Measurements from ENCODE around the gene IMMP1L.
A peak's percentile ranks its signal among the peaks of the same experiment; 100 is the strongest.

IMMP1L gene, protein sequence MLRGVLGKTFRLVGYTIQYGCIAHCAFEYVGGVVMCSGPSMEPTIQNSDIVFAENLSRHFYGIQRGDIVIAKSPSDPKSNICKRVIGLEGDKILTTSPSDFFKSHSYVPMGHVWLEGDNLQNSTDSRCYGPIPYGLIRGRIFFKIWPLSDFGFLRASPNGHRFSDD

DNA sequence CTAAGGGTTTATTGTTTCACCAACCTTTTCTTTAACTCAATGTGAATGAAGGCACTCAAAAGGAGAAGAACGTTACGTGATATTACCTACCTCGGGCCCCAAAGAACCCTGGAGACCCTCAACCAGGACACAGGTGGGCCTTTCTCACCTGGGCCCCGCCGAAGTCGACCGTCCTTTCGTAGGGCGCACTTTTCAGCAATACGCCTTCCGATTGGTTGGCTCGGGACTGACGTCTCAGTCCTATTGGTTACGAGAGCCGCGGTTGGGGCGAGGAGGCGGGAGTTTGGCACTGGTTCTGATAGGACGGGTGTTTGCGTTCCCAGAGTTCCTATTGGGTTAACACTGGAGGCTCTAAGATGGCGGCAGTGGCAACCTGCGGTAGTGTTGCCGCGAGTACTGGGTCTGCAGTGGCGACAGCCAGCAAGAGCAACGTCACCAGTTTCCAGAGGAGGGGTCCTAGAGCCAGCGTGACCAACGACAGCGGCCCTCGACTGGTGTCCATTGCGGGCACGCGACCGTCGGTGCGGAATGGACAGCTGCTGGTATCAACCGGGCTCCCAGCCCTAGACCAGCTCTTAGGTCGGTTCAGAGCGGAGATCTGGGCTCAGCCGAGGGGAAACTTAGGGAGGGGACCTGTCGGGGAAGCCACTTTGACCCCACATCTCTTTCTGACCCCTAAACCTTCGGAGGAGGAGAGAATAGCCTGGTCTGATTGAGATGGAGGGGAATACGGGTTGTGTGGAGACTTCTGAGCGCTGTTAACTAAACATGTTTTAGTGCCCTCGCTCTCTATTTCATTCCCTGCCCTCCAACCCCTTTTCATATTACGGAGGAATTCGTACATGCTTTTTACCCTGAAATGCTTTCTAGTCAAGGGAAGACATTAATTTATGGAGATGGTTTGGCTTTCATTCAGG, at the start of gene IMMP1L, which contains the start of gene ELP4:
IMMP1L (minus strand) TSS at position 194 of the 917 bp plus-strand sequence. CDS start 46,346 bp downstream, outside the sequence.
ELP4 (plus strand) TSS at position 339 of the 917 bp plus-strand sequence; CDS start at position 357, 18 bp downstream.
- H3K4me3 ChIP-seq (ENCODE audit: low read depth, low read length), result peak within 1 kb of the TSS; percentile 86
- in situ Hi-C loops (cut with HindIII; ENCODE audit: low pct_ligation_motif_present, low sequenced_read_pairs), result no loop called here
- peak within 1 kb of the TSS; percentile 61 for H3K27ac ChIP-seq
- no peaks in the 10 kb centered on the region for H3K36me3 ChIP-seq (replicated peaks)
- TF ChIP-seq, protein P1, sequence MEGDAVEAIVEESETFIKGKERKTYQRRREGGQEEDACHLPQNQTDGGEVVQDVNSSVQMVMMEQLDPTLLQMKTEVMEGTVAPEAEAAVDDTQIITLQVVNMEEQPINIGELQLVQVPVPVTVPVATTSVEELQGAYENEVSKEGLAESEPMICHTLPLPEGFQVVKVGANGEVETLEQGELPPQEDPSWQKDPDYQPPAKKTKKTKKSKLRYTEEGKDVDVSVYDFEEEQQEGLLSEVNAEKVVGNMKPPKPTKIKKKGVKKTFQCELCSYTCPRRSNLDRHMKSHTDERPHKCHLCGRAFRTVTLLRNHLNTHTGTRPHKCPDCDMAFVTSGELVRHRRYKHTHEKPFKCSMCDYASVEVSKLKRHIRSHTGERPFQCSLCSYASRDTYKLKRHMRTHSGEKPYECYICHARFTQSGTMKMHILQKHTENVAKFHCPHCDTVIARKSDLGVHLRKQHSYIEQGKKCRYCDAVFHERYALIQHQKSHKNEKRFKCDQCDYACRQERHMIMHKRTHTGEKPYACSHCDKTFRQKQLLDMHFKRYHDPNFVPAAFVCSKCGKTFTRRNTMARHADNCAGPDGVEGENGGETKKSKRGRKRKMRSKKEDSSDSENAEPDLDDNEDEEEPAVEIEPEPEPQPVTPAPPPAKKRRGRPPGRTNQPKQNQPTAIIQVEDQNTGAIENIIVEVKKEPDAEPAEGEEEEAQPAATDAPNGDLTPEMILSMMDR (IDR thresholded peaks at IDR 0.05; ENCODE audit: low read depth, low read length, missing control alignments), result no peak
- peak; percentile 97 for DNase-seq
- no peaks in the 10 kb centered on the region for H3K27me3 ChIP-seq (replicated peaks)

DNA sequence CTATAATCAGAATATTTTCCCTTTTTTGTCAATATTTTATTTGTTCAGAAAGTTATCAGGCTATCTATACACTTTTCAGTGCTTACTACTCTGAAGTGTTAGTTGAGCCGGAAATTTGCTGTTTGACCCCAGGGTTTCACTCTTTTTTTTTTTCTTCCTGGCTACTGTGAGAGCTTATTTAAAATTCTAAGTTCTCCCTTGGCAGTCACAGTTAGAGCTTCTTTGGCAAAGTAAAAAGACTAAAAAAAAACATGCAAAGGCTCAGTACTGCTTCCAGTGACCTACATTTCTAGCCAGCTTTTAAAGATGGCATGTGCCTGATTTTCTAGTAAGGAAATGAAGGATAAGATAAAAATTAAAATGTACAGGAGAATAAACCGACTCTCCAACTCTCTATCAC, 48.6 kb upstream of the IMMP1L start:
- no peaks in the 10 kb centered on the region for H3K36me3 ChIP-seq (replicated peaks)
- DNase-seq, result no peak
- TF ChIP-seq, protein P1 (IDR thresholded peaks at IDR 0.05; ENCODE audit: low read depth, low read length, missing control alignments), result no peak
- in situ Hi-C loops (cut with HindIII; ENCODE audit: low pct_ligation_motif_present, low sequenced_read_pairs), result no loop called here
- no peaks in the 10 kb centered on the region for H3K27me3 ChIP-seq (replicated peaks)
- no peak overlapping the region for H3K4me3 ChIP-seq (ENCODE audit: low read depth, low read length)
- no peak overlapping the region for H3K27ac ChIP-seq

GRCh38 chr11:31555938-31556337, 46.5 kb upstream of the IMMP1L start:
- Histone ChIP-seq H3K27me3 (replicated peaks) (no peaks in the 10 kb centered on the region), H3K4me3 (ENCODE audit: low read depth, low read length) (no peak overlapping the region), H3K36me3 (replicated peaks) (no peaks in the 10 kb centered on the region), H3K27ac (no peak overlapping the region)
- in situ Hi-C loops (cut with HindIII; ENCODE audit: low pct_ligation_motif_present, low sequenced_read_pairs), result no loop called here
- TF ChIP-seq, protein P1 (IDR thresholded peaks at IDR 0.05; ENCODE audit: low read depth, low read length, missing control alignments), result no peak
- DNase-seq, result no peak

GRCh38 chr11:31542862-31543261, 33.4 kb upstream of the IMMP1L start:
- no peak for DNase-seq
- no peak overlapping the region for H3K4me3 ChIP-seq (ENCODE audit: low read depth, low read length)
- in situ Hi-C loops (cut with HindIII; ENCODE audit: low pct_ligation_motif_present, low sequenced_read_pairs), result no loop called here
- no peak overlapping the region for H3K27ac ChIP-seq
- TF ChIP-seq, protein P1 (IDR thresholded peaks at IDR 0.05; ENCODE audit: low read depth, low read length, missing control alignments), result no peak
- H3K27me3 ChIP-seq (replicated peaks), result no peaks in the 10 kb centered on the region
- H3K36me3 ChIP-seq (replicated peaks), result no peaks in the 10 kb centered on the region

DNA sequence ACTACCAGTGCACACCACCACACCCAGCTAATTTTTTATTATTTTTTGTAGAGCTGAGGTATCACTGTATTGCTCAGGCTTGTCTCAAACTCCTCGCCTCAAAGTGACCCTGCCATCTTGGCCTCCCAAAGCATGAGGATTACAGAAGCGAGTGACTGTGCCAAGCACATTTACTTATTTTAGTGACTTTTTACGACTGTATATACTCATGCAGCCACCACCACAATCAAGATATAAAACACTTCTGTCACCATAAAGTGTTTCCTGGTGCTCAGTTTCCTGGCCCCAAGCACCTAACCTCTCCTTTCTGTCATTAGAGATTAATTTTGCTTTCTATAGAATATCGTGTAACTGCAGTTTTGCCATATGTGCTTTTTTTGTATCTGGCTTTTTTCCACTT, 26.1 kb upstream of the IMMP1L start:
- H3K27ac ChIP-seq, result no peak overlapping the region
- in situ Hi-C loops (cut with HindIII; ENCODE audit: low pct_ligation_motif_present, low sequenced_read_pairs), result no loop called here
- no peak for DNase-seq

More for the DNA sequence above, 26.1 kb upstream of the IMMP1L start:
- H3K4me3 ChIP-seq (ENCODE audit: low read depth, low read length), result no peak overlapping the region
- H3K36me3 ChIP-seq (replicated peaks), result no peaks in the 10 kb centered on the region
- no peaks in the 10 kb centered on the region for H3K27me3 ChIP-seq (replicated peaks)
- TF ChIP-seq, protein P1 (IDR thresholded peaks at IDR 0.05; ENCODE audit: low read depth, low read length, missing control alignments), result no peak

All from brain microvascular endothelial cell (primary cell).